ENCODE results near the gene TPCN1.

The TPCN1 gene

DNA sequence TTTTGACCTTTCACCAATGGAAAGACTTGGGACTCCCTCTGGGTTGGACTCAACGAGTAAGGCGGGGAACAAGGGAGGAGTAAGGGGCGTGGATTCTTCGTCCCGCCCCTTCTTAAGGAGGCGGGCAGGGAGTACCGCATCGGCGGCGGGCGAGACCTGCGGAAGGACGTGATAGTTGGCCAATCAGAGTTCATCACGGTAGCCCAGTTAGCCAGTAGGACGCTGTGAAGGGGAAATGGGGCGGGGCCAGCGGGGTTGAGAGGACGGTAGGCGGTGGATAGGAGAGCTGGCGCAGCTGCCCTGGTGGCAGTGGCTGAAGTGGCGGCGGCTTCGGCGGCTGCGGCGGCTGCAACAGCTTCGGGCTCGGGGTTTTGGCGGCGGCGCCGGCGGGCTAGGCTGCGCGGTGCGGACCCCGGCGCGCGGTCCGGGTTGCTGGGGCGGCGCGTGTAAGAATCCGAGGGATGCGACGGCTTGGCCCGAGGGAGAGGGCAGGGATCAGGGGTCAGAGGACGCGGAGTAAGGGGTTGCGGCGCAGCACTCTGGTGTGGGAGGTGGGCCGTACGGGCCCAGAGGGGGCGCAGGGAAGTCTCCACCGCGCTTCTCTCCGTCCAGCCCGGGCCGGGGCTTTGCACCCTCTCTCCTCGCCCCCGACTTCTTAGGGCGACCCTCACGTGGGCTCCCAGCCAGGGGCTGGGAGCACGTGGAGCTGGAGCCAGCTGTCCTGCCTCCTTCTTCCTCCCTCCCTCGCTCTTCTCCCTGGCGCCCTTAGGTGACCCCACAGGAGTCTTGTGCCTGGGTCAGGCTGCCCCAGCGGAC, at the start of gene TPCN1:
Gene TPCN1, plus strand, starts transcription at position 284 of the 816 bp plus-strand sequence. CDS start 5,389 bp downstream, outside the sequence.
- DNase-seq, result peak; percentile 99
- Histone ChIP-seq H3K27me3 (ENCODE audit: insufficient read depth, low read depth, severe bottlenecking) (no peaks in the 10 kb centered on the region), H3K27ac (peak within 1 kb of the TSS; percentile 84), H3K9me3 (ENCODE audit: severe bottlenecking) (no peaks in the 10 kb centered on the region), H3K36me3 (no peaks in the 10 kb centered on the region), H3K4me3 (ENCODE audit: low read depth, low read length) (peak within 1 kb of the TSS; percentile 90)
- no peak for TF ChIP-seq CTCF (IDR thresholded peaks at IDR 0.05; ENCODE audit: low read depth, low read length)

DNA sequence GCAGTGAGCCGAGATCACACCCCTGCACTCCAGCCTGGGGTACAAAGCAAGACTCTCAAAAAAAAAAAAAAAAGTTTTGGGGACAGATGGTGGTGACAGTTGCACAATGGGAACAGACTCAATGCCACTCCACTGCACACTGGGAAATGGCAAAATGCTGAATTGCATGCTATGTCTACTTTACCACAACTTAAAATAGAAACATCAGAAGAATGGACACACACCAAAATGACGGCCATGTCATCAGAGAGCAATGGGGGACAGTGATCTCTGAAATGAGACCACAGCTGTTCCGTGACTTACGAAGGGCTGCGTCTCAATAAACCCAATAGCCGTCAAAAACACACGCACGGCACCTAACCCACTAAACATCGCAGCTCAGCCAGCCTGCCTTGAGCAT, 49.7 kb upstream of the TPCN1 start:
- Histone ChIP-seq H3K9me3 (ENCODE audit: severe bottlenecking) (no peaks in the 10 kb centered on the region), H3K4me3 (ENCODE audit: low read depth, low read length) (no peak overlapping the region), H3K27me3 (ENCODE audit: insufficient read depth, low read depth, severe bottlenecking) (no peaks in the 10 kb centered on the region), H3K27ac (no peak overlapping the region), H3K36me3 (peaks cover 88% of the 10 kb centered on the region)
- DNase-seq, result no peak
- no peak for TF ChIP-seq CTCF (IDR thresholded peaks at IDR 0.05; ENCODE audit: low read depth, low read length)

DNA sequence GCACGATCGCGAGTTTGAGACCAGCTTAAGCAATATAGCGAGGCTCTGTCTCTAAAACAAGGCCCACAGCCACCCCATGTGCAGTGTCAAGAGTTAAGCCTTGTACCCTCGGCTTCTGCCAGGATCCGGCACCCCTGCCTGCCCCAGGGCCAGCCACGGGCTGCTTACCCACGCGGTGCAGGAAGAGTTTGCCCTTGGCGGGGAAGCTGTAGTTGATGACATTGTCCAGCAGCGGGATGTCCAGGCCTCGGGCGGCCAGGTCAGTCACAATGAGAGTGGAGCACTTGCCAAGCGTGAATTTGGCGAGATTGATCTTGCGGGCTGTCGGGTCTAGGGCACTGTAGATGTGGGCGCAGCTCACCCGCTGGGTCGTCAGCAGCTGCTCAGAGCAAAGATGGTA, 49.1 kb upstream of the TPCN1 start:
- H3K27ac ChIP-seq, result no peak overlapping the region
- peaks cover 89% of the 10 kb centered on the region for H3K36me3 ChIP-seq
- no peak overlapping the region for H3K4me3 ChIP-seq (ENCODE audit: low read depth, low read length)
- no peak for TF ChIP-seq CTCF (IDR thresholded peaks at IDR 0.05; ENCODE audit: low read depth, low read length)
- H3K9me3 ChIP-seq (ENCODE audit: severe bottlenecking), result no peaks in the 10 kb centered on the region
- H3K27me3 ChIP-seq (ENCODE audit: insufficient read depth, low read depth, severe bottlenecking), result no peaks in the 10 kb centered on the region
- DNase-seq, result no peak

- DNase-seq, result no peak
- Histone ChIP-seq H3K36me3 (peaks cover 93% of the 10 kb centered on the region), H3K9me3 (ENCODE audit: severe bottlenecking) (no peaks in the 10 kb centered on the region), H3K27me3 (ENCODE audit: insufficient read depth, low read depth, severe bottlenecking) (no peaks in the 10 kb centered on the region), H3K27ac (no peak overlapping the region), H3K4me3 (ENCODE audit: low read depth, low read length) (no peak overlapping the region)
- TF ChIP-seq CTCF (IDR thresholded peaks at IDR 0.05; ENCODE audit: low read depth, low read length), result no peak
These were observed 48.1 kb upstream of the TPCN1 start for GRCh38 chr12:113173081-113173698.

DNA sequence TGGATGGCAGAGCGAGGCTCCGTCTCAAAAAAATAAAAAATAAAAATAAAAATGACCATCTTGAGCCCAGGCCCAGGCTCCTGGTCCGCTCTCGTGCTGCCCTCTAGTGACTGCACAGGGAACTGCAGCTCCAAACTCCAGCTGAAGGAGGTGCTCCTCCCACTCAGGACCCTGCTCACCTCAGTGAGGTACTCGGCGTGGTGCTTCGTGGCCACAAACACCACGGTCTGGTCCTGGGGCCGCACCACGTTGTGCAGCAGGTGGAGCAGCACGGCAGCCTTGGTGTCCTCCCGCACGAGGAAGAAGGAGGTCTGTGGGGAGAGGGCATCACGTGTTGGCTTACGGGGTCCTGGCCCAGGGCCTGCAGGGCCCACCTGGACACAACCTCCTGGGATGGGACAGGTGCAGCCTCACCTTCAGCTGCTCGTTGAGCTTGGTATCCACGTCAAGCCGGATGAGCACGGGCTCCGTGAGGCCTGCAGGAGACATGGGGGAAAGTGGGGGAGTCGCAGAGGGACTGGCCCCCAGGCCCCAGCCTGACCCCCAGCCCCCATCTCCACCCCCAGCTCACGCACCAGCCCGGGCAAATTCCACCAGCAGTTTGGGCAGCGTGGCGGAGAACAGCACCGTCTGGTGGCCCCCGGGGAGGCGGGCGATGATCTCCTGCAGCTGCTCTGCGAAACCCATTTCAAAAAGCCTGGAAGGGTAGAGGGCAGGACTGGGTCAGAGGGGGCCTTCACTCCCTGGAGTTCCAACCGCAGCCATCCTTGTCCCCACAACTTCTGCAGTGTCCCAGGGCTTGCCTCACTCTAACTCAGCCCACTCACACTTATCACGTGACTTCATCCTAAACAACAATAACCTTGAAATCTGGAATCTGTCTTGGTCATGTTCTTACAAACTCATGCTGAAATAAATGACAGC, 46.5 kb upstream of the TPCN1 start:
- peaks cover 93% of the 10 kb centered on the region for H3K36me3 ChIP-seq
- H3K27ac ChIP-seq, result no peak overlapping the region
- no peaks in the 10 kb centered on the region for H3K27me3 ChIP-seq (ENCODE audit: insufficient read depth, low read depth, severe bottlenecking)
- no peaks in the 10 kb centered on the region for H3K9me3 ChIP-seq (ENCODE audit: severe bottlenecking)
- no peak overlapping the region for H3K4me3 ChIP-seq (ENCODE audit: low read depth, low read length)
- TF ChIP-seq CTCF (IDR thresholded peaks at IDR 0.05; ENCODE audit: low read depth, low read length), result peak; percentile 91
- DNase-seq, result peak; percentile 76

All from WERI-Rb-1 (cell line).